Psoas muscle (tissue), 8 donors: ENCODE results near the gene TENM3. TPM values are rescaled to one million over a fixed set of nuclear protein-coding genes. Genes with fewer than 3 reads are reported as not detected.

Experiments
- ATAC-seq, 4 donors: fragments of 200-7000 bp; cut with Tn5 transposase; one replicate each; pipeline ENCODE4 v1.9.1; 2020; ENCODE audit warnings: moderate library complexity in 3 of 4, mild to moderate bottlenecking in 2 of 4
- DNase-seq, 2 donors: peaks; one replicate each; pipeline ENCODE4 v3.0.0-alpha.2; 2020
- H3K27ac ChIP-seq: fragments of 200-600 bp; one replicate; pipeline ENCODE4 v1.8.0; 2022
- H3K27me3 ChIP-seq, 3 donors: fragments of 200-600 bp in 1 of 3; one replicate each; pipeline versions ENCODE4 v1.6.1 to v1.8.0; 2013 to 2022; ENCODE audit warnings: low read length in 2 of 3, mild to moderate bottlenecking in 2 of 3, moderate library complexity in 1 of 3; ENCODE audit not compliant: insufficient read depth in 3 of 3
- H3K36me3 ChIP-seq, 2 donors: fragments of 200-600 bp in 1 of 2; one replicate each; pipeline versions ENCODE4 v1.6.1 to v1.8.0; 2013 to 2022; ENCODE audit warnings: low read depth in 1 of 2, mild to moderate bottlenecking in 1 of 2, moderate library complexity in 1 of 2; ENCODE audit not compliant: insufficient read depth in 1 of 2
- H3K4me1 ChIP-seq: fragments of 200-600 bp; one replicate; pipeline ENCODE4 v1.8.0; 2022
- H3K4me3 ChIP-seq: fragments of 200-600 bp; one replicate; pipeline ENCODE4 v1.8.0; 2022; ENCODE audit warnings: mild to moderate bottlenecking
- H3K9me3 ChIP-seq: fragments of 200-600 bp; one replicate; pipeline ENCODE4 v1.8.0; 2022
- whole genome bisulfite sequencing, 3 donors: extraction: QIAGEN DNeasy Blood & Tissue Kit; methylation state at CpG; one replicate each; pipeline versions ENCODE4 v1.1.6 to v1.1.7; 2013; 5-methylcytosine and 5-hydroxymethylcytosine counted together
- intact Hi-C, 2 donors: fragments of 100-400 bp; cut with DNase I; formaldehyde crosslinking; loops; one replicate each; pipeline versions ENCODE4 v1.11.0 to v1.14.2; 2022
- polyA plus RNA-seq, 3 donors: library from polyadenylated mRNA; stranded (reverse); fragments of 200-250 nt; gene quantifications; one replicate each; pipeline ENCODE4 v1.2.3, GENCODE V29; 2013
- total RNA-seq, 4 donors: library from RNA; stranded (reverse); fragmentation: NEBNext Ultra II Directional in 2 of 4; extraction: Animal tissue kit (Norgen Biotek cat#: 25700) in 2 of 4; gene quantifications; one replicate each; pipeline versions ENCODE4 v1.2.1 to v1.2.4, GENCODE V29; 2021 to 2023
- TF ChIP-seq, protein P1 (sequence below): fragments of 200-600 bp; IDR thresholded peaks from one replicate; pipeline ENCODE4 v1.8.0; 2022; ENCODE audit warnings: antibody characterized with exemption
- donor health status: healthy with polysubstance abuse.
- donor health status: DM: no; HTN: no; CAD: no; lungs with moderate emphysema.
- donor health status: Bipolar disorder and iron deficiency.
- donor health status: healthy.
- donor health status: DM: yes; HTN: yes; CAD: no.
- donor health status: DM: no; HTN: no; CAD: no.
- donor health status: DM: no; HTN: no; CAD: no.
- donor health status: DM: yes; HTN: yes; CAD: no.

TENM3 gene
- total and polyA plus RNA-seq, 7 donors = 0.48 to 11.6 (median 5.3) TPM

DNA sequence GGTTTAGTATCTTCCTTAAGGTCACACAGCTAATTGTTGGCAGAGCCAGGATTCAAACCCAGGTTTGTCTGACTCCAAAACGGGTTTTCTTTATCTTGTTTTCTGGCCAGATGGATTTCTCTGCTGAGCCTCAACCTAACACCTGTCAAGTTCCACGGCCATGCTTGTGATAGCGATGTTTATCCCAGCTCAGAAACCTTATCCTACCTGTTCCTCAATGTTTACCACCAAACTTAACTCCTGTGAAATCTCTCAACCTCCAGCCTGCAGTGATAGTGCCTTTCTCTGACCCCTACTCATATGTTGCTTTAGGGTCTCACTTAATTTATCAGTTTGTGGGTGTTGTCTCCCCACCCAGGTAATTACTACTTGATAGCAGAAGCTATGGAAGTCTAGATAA lies 428.0 kb downstream of the TENM3 start:
- TF ChIP-seq, protein P1, sequence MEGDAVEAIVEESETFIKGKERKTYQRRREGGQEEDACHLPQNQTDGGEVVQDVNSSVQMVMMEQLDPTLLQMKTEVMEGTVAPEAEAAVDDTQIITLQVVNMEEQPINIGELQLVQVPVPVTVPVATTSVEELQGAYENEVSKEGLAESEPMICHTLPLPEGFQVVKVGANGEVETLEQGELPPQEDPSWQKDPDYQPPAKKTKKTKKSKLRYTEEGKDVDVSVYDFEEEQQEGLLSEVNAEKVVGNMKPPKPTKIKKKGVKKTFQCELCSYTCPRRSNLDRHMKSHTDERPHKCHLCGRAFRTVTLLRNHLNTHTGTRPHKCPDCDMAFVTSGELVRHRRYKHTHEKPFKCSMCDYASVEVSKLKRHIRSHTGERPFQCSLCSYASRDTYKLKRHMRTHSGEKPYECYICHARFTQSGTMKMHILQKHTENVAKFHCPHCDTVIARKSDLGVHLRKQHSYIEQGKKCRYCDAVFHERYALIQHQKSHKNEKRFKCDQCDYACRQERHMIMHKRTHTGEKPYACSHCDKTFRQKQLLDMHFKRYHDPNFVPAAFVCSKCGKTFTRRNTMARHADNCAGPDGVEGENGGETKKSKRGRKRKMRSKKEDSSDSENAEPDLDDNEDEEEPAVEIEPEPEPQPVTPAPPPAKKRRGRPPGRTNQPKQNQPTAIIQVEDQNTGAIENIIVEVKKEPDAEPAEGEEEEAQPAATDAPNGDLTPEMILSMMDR = no peak
- H3K9me3 ChIP-seq = no peaks in the 10 kb centered on the region
- ATAC-seq (no peak), DNase-seq (no peak)
- intact Hi-C loops = loop anchor here in 1 of 2 donors (10.0 kb wide), 1 partner anchor 186 kb away; no protein-coding TSS in a partner anchor
- no peaks in the 10 kb centered on the region for H3K27me3 ChIP-seq
- 63 to 70% (median 69%) methylated on average over 3 of the region's 3 CpGs for WGBS, 3 donors
- H3K36me3 ChIP-seq = no peaks in the 10 kb centered on the region
- no peaks in the 10 kb centered on the region for H3K4me1 ChIP-seq
- no peak overlapping the region for H3K27ac ChIP-seq
- no peak overlapping the region for H3K4me3 ChIP-seq

DNA sequence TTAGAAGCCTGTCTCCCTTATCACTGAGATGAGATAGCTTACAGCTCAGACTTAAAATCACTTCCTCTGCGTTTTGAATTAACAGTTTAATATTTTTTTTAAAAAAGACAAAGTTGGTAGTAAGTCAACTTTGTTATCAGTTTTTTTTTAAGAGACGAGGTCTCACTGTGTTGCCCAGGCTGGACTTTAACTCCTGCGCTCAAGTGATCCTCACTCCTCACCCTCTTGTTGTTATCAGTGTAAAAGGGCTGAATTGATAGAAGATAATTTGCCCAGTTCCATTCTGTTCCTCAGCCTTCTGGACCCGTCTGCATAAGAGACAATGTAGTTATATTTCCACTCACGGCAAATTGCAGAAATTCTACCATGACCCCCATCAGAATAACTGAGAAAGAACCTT lies 428.5 kb downstream of the TENM3 start:
- Histone ChIP-seq H3K27ac (no peak overlapping the region), H3K9me3 (no peaks in the 10 kb centered on the region), H3K27me3 (no peaks in the 10 kb centered on the region), H3K36me3 (no peaks in the 10 kb centered on the region), H3K4me3 (no peak overlapping the region), H3K4me1 (no peaks in the 10 kb centered on the region)
- ATAC-seq = no peak
- DNase-seq = no peak
- WGBS, 3 donors = 86 to 88% (median 88%) methylated on average over 5 of the region's 5 CpGs
- TF ChIP-seq, protein P1 = no peak
- intact Hi-C loops = loop anchor here in 1 of 2 donors (10.0 kb wide), 1 partner anchor 187 kb away; no protein-coding TSS in a partner anchor

DNA sequence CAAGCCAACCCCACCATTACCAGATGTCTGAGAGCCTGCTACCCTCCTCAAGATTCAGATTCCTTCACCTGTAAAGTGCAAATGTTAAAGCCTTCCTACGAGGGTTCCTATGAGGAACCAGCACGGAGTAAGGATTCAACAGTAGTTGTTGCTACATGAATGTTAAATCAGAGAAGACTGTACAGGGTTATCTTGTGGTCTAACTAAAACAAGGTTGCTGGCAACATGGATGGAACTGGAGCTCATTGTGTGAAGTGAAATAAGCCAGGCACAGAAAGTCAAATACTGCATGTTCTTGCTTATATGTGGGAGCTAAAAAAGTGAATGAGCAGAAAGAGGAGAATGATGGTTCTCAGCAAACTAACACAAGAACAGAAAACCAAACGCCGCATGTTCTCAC lies 435.4 kb downstream of the TENM3 start:
- no peaks in the 10 kb centered on the region for H3K9me3 ChIP-seq
- no peak overlapping the region for H3K27ac ChIP-seq
- H3K4me1 ChIP-seq = peaks cover 3% of the 10 kb centered on the region
- no peak for DNase-seq
- no peaks in the 10 kb centered on the region for H3K27me3 ChIP-seq
- WGBS, 3 donors = 96 to 97% (median 96%) methylated on average over 4 of the region's 4 CpGs
- intact Hi-C loops = loop anchor here in 1 of 2 donors (10.0 kb wide), 1 partner anchor 194 kb away; no protein-coding TSS in a partner anchor
- no peak overlapping the region for H3K4me3 ChIP-seq
- TF ChIP-seq, protein P1 = no peak
- ATAC-seq = no peak
- no peaks in the 10 kb centered on the region for H3K36me3 ChIP-seq

DNA sequence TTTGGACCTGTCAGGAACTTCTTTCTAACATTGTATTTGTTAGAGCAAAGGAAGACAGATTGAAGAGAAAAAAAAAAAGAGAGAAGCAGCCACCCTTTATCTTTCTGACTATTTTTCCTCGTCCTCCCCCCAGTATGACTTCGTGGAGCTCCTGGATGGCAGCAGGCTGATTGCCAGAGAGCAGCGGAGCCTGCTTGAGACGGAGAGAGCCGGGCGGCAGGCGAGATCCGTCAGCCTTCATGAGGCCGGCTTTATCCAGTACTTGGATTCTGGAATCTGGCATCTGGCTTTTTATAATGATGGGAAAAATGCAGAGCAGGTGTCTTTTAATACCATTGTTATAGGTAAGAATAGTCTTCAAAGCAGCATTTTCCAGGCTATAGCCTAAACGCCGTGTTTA lies 436.3 kb downstream of the TENM3 start:
- intact Hi-C loops = loop anchor here in 1 of 2 donors (10.0 kb wide), 1 partner anchor 195 kb away; no protein-coding TSS in a partner anchor
- no peak overlapping the region for H3K4me3 ChIP-seq
- DNase-seq (no peak), ATAC-seq (peak in 3 of 4 donors; percentile 24 to 52 (median 46))
- H3K27ac ChIP-seq = no peak overlapping the region
- no peaks in the 10 kb centered on the region for H3K27me3 ChIP-seq
- peaks cover 3% of the 10 kb centered on the region for H3K4me1 ChIP-seq
- no peaks in the 10 kb centered on the region for H3K36me3 ChIP-seq
- TF ChIP-seq, protein P1 = no peak
- H3K9me3 ChIP-seq = no peaks in the 10 kb centered on the region
- WGBS, 3 donors = 63 to 71% (median 65%) methylated on average over 11 of the region's 11 CpGs

DNA sequence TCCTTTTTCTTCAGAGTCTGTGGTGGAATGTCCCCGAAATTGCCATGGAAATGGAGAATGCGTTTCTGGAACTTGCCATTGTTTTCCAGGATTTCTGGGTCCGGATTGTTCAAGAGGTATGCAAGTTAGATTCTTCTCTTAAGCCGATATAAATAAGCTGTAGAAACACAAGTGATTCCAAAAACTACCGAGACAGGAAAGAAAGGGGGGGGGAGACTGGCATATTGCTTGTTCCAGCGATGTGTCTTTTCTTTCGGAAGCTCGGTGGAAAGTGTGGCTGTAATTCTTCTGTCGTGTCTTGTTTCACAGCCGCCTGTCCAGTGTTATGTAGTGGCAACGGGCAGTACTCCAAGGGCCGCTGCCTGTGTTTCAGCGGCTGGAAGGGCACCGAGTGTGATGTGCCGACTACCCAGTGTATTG lies 437.0 kb downstream of the TENM3 start:
- Histone ChIP-seq H3K36me3 (no peaks in the 10 kb centered on the region), H3K27ac (no peak overlapping the region), H3K4me3 (peak overlapping the region; percentile 39), H3K4me1 (peaks cover 3% of the 10 kb centered on the region), H3K9me3 (no peaks in the 10 kb centered on the region), H3K27me3 (no peaks in the 10 kb centered on the region)
- TF ChIP-seq, protein P1 = no peak
- intact Hi-C loops = no loop called here
- DNase-seq (peak; percentile 31 to 54), ATAC-seq (peak; percentile 72 to 89 (median 85))
- WGBS, 3 donors = 19 to 36% (median 24%) methylated on average over 15 of the region's 15 CpGs
